ENCODE measurements around the gene SLF1.

DNA sequence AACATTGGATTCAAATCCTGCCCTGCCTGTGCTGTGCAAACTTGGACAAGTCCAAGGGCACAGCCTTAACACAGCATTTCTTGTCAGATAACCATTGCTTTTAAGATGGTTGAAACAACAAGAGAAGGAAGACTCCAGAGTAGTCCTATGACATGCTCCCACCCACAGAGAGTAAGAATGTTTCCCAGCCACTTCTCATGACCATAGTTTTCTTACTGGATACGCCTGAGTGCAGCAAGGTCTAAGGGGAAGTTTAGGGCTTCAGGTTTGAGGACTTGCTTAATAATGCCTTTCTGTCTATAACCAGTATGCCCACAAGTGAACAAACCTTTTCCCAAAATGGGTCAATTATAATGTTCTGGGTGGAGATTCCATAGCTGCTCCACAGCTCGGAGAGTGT, 126.4 kb downstream of the SLF1 start:
- TF ChIP-seq, protein P1, sequence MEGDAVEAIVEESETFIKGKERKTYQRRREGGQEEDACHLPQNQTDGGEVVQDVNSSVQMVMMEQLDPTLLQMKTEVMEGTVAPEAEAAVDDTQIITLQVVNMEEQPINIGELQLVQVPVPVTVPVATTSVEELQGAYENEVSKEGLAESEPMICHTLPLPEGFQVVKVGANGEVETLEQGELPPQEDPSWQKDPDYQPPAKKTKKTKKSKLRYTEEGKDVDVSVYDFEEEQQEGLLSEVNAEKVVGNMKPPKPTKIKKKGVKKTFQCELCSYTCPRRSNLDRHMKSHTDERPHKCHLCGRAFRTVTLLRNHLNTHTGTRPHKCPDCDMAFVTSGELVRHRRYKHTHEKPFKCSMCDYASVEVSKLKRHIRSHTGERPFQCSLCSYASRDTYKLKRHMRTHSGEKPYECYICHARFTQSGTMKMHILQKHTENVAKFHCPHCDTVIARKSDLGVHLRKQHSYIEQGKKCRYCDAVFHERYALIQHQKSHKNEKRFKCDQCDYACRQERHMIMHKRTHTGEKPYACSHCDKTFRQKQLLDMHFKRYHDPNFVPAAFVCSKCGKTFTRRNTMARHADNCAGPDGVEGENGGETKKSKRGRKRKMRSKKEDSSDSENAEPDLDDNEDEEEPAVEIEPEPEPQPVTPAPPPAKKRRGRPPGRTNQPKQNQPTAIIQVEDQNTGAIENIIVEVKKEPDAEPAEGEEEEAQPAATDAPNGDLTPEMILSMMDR (conservative IDR thresholded peaks at IDR 0.05; ENCODE audit: low read length): no peak
- TF ChIP-seq EZH2phosphoT487 (IDR thresholded peaks at IDR 0.05; ENCODE audit: borderline replicate concordance): no peak
